HUES64 (cell line): ENCODE measurements around the gene ACER2.
A peak's percentile ranks its signal among the peaks of the same experiment; 100 is the strongest.

ENCODE experiments used
- H3K27ac ChIP-seq: 2 replicates; pipeline ENCODE4 v1.7.0; 2013; ENCODE audit warnings: low read depth, low read length, inconsistent platforms
- H3K27me3 ChIP-seq: 2 replicates; pipeline ENCODE4 v1.6.1; 2013; ENCODE audit warnings: mild to moderate bottlenecking, low read length; ENCODE audit not compliant: insufficient read depth
- H3K36me3 ChIP-seq: 2 replicates; pipeline ENCODE4 v1.6.1; 2013; ENCODE audit warnings: mild to moderate bottlenecking, low read length; ENCODE audit not compliant: insufficient read depth
- H3K4me1 ChIP-seq: 2 replicates; pipeline ENCODE4 v1.6.1; 2013; ENCODE audit warnings: mild to moderate bottlenecking, low read length, moderate library complexity; ENCODE audit not compliant: insufficient read depth
- H3K4me3 ChIP-seq: 2 replicates; pipeline ENCODE4 v1.5.1; 2013; ENCODE audit warnings: mild to moderate bottlenecking, low read length, moderate library complexity
- H3K9ac ChIP-seq: 2 replicates; pipeline ENCODE4 v1.6.1; 2013; ENCODE audit warnings: mild to moderate bottlenecking, low read depth, low read length
- H3K9me3 ChIP-seq: 2 replicates; pipeline ENCODE4 v1.6.1; 2013; ENCODE audit warnings: low read depth, low read length; ENCODE audit not compliant: insufficient read depth
- WGBS: fragments of 150-250, 120-280 bp; methylation state at CpG from one replicate; pipeline ENCODE4 v1.1.7; 2013; ENCODE audit warnings: missing lambda C conversion rate; 5-methylcytosine and 5-hydroxymethylcytosine counted together

The ACER2 gene

GRCh38 chr9:19469271-19469670, 60.5 kb downstream of the ACER2 start:
- WGBS: 90% methylated on average over 3 of the region's 3 CpGs
- Histone ChIP-seq H3K4me1 (no peaks in the 10 kb centered on the region), H3K27ac (no peak overlapping the region), H3K36me3 (no peaks in the 10 kb centered on the region), H3K27me3 (no peaks in the 10 kb centered on the region; the same call in 1 of the 2 replicates), H3K4me3 (no peak overlapping the region), H3K9ac (no peak overlapping the region), H3K9me3 (no peaks in the 10 kb centered on the region)

DNA sequence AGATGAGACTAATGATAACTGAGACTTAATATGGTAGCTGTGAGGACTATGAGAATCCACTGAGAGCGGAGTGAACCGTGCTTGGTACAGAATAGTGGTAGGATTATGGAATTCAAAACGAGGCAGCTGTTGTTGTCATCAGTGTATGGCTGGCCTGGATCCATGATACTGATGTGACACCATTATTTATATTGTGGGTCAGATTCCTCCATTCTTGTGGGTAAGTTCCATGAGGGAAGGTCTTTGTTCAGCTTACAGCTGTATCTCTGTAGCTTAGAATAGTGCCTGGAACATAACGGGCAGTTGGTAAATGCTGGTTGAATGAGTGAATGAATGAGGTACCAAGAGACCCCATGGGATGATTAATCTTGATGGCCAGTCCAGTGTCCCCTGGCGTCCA, 61.8 kb downstream of the ACER2 start:
- 91% methylated on average over 5 of the region's 5 CpGs for WGBS
- no peak overlapping the region for H3K9ac ChIP-seq
- no peaks in the 10 kb centered on the region for H3K9me3 ChIP-seq
- H3K36me3 ChIP-seq: no peaks in the 10 kb centered on the region
- H3K4me1 ChIP-seq: no peaks in the 10 kb centered on the region
- H3K27ac ChIP-seq: no peak overlapping the region
- no peaks in the 10 kb centered on the region; the same call in 1 of the 2 replicates for H3K27me3 ChIP-seq
- H3K4me3 ChIP-seq: no peak overlapping the region

- no peaks in the 10 kb centered on the region for H3K4me1 ChIP-seq
- H3K4me3 ChIP-seq: no peak overlapping the region
- no peaks in the 10 kb centered on the region; the same call in 1 of the 2 replicates for H3K27me3 ChIP-seq
- H3K9ac ChIP-seq: no peak overlapping the region
- no peaks in the 10 kb centered on the region for H3K9me3 ChIP-seq
- 88% methylated on average over 10 of the region's 10 CpGs for WGBS
- H3K27ac ChIP-seq: no peak overlapping the region
- H3K36me3 ChIP-seq: no peaks in the 10 kb centered on the region
Observed at GRCh38 chr9:19470981-19471650, 62.3 kb downstream of the ACER2 start.

GRCh38 chr9:19471737-19472648, 63.2 kb downstream of the ACER2 start:
- Histone ChIP-seq H3K4me1 (no peaks in the 10 kb centered on the region), H3K9ac (no peak overlapping the region), H3K4me3 (peak overlapping the region; percentile 24; the same call in 1 of the 2 replicates), H3K27me3 (no peaks in the 10 kb centered on the region; the same call in 1 of the 2 replicates), H3K27ac (no peak overlapping the region), H3K36me3 (no peaks in the 10 kb centered on the region), H3K9me3 (no peaks in the 10 kb centered on the region)
- WGBS: 11% methylated on average over 18 of the region's 18 CpGs

GRCh38 chr9:19473605-19474004, 64.8 kb downstream of the ACER2 start:
- Histone ChIP-seq H3K4me1 (no peaks in the 10 kb centered on the region), H3K27ac (no peak overlapping the region), H3K9ac (no peak overlapping the region), H3K9me3 (no peaks in the 10 kb centered on the region), H3K27me3 (no peaks in the 10 kb centered on the region; the same call in 1 of the 2 replicates), H3K4me3 (no peak overlapping the region), H3K36me3 (no peaks in the 10 kb centered on the region)

GRCh38 chr9:19479874-19480273, 71.1 kb downstream of the ACER2 start:
- Histone ChIP-seq H3K4me1 (no peaks in the 10 kb centered on the region), H3K36me3 (no peaks in the 10 kb centered on the region), H3K27me3 (no peaks in the 10 kb centered on the region)

GRCh38 chr9:19480345-19480744, 71.5 kb downstream of the ACER2 start:
- no peak overlapping the region for H3K27ac ChIP-seq
- no peak overlapping the region for H3K4me3 ChIP-seq
- no peak overlapping the region for H3K9ac ChIP-seq
- no peaks in the 10 kb centered on the region for H3K4me1 ChIP-seq
- H3K9me3 ChIP-seq: no peaks in the 10 kb centered on the region
- no peaks in the 10 kb centered on the region for H3K27me3 ChIP-seq
- 90% methylated on average over 7 of the region's 7 CpGs for WGBS
- no peaks in the 10 kb centered on the region for H3K36me3 ChIP-seq

More at GRCh38 chr9:19479874-19480273, 71.1 kb downstream of the ACER2 start:
- H3K9me3 ChIP-seq: no peaks in the 10 kb centered on the region
- H3K4me3 ChIP-seq: no peak overlapping the region
- H3K27ac ChIP-seq: no peak overlapping the region
- H3K9ac ChIP-seq: no peak overlapping the region

DNA sequence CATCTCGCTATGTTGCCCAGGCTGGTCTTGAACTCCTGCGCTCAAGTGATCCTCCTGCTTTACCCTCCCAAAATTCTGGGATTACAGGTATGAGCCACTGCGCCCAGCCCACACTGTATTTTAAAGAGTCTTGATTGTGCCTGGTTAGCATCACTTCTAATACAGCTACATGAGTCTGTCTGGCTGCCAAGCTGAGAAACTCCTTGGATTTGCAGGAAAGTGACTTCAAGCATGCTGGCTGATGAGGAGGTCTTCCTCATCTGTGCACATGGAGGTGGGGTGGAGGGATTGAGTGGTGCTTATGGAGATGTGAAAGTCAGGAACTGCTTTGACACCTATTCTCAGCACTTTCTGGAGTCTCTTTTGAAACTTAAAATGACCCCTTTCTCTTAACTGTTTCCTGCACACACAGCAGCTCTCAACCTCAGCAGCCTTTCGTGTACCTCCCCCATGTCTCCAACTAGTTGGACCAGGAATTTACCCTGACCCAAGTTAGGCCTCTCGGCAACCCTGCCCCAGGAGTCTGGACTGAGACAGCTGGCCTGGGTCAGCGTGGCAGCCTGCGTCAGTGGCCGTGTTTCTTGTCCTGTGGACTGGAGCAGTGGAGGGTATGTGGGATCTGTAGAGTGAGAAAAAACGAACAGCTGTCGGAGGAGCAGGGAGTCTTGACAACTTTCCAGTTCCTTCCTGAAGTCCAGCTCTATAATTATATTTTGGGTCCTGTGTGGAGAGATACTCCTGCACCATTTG, 72.5 kb downstream of the ACER2 start:
- no peaks in the 10 kb centered on the region for H3K27me3 ChIP-seq
- WGBS: 89% methylated on average over 10 of the region's 10 CpGs
- no peaks in the 10 kb centered on the region for H3K9me3 ChIP-seq
- H3K4me3 ChIP-seq: no peak overlapping the region
- no peak overlapping the region for H3K9ac ChIP-seq
- no peak overlapping the region for H3K27ac ChIP-seq
- no peaks in the 10 kb centered on the region for H3K4me1 ChIP-seq
- no peaks in the 10 kb centered on the region for H3K36me3 ChIP-seq

DNA sequence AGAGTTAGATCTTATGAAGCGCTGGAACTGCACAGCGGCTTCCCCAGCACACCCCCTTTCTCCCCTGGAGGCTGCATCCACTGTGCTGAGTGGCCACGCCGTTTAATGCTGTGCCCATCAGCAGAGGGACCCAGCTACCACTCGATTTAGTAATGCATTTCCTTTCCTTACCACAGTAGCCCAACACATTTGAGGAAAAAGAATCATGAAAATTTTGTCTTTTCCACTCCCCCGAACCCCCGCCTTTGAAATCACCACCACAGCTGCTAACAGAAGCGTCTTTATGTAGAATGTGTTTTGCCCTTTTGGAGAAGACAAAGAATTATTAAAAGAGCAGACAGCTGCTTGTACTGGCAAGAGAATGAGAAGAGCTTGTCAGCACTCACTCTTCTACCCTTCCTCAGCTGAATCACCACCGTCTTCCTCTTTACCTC, 73.2 kb downstream of the ACER2 start:
- H3K4me3 ChIP-seq: no peak overlapping the region
- H3K4me1 ChIP-seq: no peaks in the 10 kb centered on the region
- no peaks in the 10 kb centered on the region for H3K36me3 ChIP-seq
- H3K9ac ChIP-seq: no peak overlapping the region
- 84% methylated on average over 7 of the region's 9 CpGs for WGBS
- H3K27me3 ChIP-seq: no peaks in the 10 kb centered on the region
- H3K9me3 ChIP-seq: no peaks in the 10 kb centered on the region
- no peak overlapping the region for H3K27ac ChIP-seq

- no peaks in the 10 kb centered on the region for H3K36me3 ChIP-seq
- H3K9me3 ChIP-seq: no peaks in the 10 kb centered on the region
- no peak overlapping the region for H3K4me3 ChIP-seq
- H3K4me1 ChIP-seq: no peaks in the 10 kb centered on the region
- H3K27ac ChIP-seq: no peak overlapping the region
- H3K27me3 ChIP-seq: no peaks in the 10 kb centered on the region
- 92% methylated on average over 1 of the region's 1 CpG for WGBS
- H3K9ac ChIP-seq: no peak overlapping the region
Observed at GRCh38 chr9:19484699-19485098, 75.9 kb downstream of the ACER2 start.

DNA sequence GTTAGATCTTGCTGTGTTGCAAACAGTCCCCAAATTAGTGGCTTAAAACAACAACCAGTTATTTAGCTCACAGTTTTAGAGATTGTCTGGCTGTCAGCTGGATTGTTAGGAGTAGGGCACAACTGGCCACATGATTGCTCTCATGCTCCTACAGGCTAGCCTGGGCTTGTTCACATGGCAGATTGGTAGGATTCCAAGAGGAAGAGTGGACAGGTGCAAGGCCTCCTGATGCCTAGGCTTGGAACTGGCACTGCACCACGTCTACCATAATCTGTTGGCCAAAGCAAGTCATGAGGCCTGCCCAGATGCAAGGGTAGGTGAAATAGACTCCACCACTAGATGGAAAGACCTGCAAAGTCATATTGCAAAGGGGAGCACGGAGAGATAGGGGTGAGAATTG, 76.4 kb downstream of the ACER2 start:
- Histone ChIP-seq H3K27me3 (no peaks in the 10 kb centered on the region), H3K27ac (no peak overlapping the region), H3K4me1 (no peaks in the 10 kb centered on the region), H3K9ac (no peak overlapping the region), H3K36me3 (no peaks in the 10 kb centered on the region), H3K9me3 (no peaks in the 10 kb centered on the region), H3K4me3 (no peak overlapping the region)
- WGBS: 88% methylated on average over 2 of the region's 2 CpGs
